SK-N-DZ (cell line): ENCODE results near the gene FAAP100.

Experiments
- DNase-seq: peaks from one replicate; pipeline ENCODE4 v3.0.0-alpha.2; 2015; ENCODE audit warnings: low spot score

FAAP100 gene

DNA sequence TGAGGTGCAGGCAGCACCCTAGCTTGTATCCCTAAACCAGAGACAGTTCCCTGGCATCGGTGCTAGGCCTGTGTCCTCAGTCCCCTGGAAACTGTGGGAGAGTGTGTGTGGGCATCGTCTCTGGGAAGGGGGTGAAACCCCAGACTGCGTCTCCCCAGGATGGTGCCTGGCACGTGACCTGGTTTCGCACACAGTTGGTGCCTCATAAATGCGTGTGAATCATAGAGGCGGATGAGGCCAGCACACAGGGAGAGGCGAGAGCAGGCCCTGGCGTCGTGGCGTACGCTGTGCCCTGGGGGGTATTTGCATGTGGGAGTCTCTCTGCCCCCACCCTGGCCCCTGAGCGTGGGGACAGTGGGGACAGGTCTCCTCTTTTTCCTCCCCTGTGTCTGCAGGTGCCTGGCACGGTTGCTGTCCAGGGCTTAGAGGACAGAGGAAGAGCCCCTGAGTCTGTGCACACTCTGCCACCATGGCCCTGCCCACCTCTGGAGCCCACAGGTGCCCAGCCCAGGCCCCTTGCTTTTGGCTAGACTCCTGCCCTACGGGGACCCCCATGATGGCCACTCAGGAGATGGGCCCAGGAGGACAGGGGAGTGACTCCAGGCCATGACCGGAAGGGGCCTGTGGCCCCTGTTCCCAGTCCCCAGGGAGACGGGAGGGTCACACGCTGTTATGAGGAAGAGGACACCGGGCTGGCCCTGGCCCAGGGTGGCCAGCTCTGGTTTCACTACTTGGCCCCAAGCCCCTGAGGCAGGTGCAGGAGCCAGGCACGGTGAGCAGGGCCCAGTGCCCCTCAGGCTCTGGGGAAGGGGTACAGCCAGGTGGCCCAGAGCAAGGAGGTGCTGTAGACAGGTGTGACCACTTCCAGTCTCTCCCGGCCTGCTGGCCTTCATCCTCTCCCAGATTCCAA lies 25.2 kb downstream of the FAAP100 start:
- DNase-seq: no peak

GRCh38 chr17:81524865-81525159 lies 27.3 kb downstream of the FAAP100 start:
- no peak for DNase-seq

- no peak for DNase-seq
Measured at GRCh38 chr17:81524039-81524864, 27.9 kb downstream of the FAAP100 start.

GRCh38 chr17:81523402-81524038 lies 28.6 kb downstream of the FAAP100 start:
- DNase-seq: no peak

DNA sequence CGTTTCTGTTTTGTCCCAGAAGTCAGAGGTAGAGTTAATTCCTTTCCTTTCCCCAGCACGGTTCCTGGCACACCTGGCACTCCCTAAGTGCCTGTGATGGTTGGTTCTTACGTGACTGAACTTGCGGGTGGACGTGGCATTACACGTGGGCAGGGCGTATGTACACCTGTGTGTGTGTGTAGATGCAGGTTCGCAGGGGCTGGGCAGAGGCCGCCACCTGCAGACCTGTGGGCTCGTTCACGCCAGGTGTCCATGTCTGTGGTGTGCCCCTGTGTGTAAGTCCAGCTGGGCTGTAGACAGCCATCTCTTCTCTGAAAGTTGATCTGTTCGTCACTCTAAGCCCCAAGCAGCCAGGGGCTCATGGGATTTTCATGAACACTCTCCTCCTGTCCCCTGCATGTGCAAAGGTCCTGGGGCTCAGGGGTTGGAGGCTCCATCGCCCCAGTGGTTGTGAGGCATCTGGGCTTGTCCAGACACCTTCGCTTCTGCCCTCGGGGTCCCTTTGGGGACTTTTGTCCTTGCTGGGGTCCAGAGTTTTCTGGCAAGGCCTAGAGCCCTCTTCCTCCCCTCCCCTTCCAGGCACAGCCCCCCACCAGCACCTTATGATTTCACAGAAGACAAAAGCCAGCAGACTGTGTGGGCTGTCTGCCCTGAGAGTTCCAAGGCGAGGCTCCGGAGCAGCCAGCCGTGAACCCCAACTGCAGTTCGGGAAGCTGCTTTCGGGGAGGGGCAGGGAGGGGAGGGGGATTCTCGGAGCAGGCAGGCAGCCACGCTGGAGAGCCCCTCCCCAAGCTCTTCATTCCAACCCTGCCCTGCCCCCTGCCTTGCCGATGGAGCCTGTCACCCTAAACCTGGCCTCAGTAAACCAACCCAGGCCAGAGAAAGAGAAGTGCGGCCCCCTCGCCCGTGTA lies 29.4 kb downstream of the FAAP100 start:
- peak; percentile 83 for DNase-seq

GRCh38 chr17:81520021-81520901 lies 31.9 kb downstream of the FAAP100 start:
- no peak for DNase-seq

DNA sequence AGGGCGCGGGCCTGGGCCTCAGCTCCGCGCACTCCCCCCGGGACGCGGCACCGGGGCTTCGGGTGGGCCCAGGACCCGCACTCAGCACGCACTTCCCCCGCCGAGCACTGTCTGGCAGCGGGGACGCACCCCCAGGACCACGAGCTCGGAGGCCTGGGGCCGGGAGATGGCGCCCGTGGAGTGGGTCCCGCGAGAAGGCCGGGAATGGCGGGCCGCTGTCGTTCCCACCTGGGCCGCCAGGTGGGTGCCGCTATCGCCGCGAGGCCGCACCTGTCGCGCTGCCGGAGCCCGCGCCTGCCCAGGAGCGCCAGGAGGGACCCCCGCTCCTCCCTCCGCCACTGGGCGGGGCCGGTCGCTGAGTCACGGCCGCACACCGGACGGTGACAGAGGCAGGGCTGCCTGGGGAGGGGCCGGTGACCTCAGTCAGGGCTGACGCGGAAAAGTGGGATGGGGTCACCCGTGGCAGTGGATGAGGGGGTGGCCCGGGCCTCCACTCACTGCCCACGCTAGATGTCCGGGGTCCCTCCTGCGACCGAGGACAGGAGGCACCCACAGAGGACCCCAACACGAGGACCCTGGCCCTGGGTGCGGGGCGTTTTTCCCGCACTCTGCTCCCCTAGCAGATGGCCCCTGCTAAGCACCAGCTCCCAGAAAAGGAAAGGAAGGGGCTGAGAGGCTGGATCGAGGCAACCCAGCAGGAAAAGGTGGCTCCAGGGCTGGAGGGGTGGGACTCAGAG lies 32.7 kb downstream of the FAAP100 start:
- DNase-seq: no peak

- no peak for DNase-seq
Measured at GRCh38 chr17:81518785-81519283, 33.3 kb downstream of the FAAP100 start.

- no peak for DNase-seq
Measured at GRCh38 chr17:81518113-81518784, 33.9 kb downstream of the FAAP100 start.

DNA sequence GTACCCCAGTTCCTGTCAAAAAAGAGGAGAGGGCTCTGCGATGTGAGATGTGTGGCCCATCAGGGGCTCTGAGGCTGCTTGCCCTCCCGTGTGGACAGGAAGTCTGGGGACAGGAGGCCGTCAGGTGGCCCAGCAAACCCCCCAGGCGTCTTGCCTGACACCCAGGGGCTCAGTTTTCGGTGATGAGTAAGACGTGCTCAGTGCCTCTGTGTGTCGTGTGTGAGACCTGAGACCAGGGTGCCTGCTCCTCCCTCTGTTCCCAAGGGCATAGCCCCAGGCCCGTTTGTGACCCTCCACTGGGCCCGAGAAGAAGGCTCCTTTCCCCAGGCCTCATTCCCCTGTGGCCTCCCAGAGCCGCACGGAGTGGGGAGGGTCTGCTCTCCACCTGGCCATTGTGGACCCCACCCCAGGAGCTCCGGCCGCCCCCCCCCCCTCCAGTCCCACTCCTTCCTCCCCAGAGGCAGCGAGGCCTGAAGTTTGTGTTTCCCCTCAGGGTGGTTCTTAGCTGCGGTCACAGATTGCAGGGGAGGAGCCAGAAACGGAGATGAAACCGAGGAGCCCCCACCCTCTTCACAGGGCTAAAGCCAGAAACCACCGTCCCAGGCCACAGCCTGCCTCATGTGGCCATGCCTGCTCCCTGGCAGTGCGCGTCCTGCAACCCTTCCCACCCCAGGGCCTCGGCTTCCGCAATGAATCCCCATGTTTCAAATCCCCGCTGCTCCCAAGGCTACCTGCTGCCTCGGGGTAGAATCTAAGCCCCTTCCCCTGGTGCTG lies 34.6 kb downstream of the FAAP100 start:
- no peak for DNase-seq

- DNase-seq: no peak
Measured at GRCh38 chr17:81517009-81517338, 35.2 kb downstream of the FAAP100 start.

- no peak for DNase-seq
Measured at GRCh38 chr17:81516439-81516838, 35.7 kb downstream of the FAAP100 start.

DNA sequence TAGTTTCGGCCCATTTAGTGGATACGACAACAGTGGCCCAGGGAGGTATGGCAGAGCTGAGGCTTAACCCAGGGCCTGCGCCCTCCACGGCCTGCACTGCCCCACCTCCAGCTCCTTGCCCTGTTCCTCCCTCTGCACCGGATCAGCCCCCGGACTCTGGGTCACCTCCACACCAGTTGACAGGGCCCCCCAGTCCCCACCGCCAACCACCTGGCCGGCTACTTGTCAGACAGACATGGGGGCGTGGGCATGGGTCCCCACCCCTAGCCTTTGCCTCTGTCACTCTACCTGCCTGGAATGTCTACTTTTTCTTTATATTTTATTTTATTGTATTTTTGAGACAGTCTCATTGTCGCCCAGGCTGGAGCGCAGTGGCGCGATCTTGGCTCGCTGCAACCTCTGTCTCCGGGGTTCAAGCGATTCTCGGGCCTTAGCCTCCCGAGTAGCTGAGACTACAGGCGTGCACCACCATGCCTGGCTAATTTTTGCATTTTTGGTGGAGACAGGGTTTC lies 36.6 kb downstream of the FAAP100 start:
- no peak for DNase-seq

GRCh38 chr17:81514739-81515529 lies 37.2 kb downstream of the FAAP100 start:
- DNase-seq: peak; percentile 78

DNA sequence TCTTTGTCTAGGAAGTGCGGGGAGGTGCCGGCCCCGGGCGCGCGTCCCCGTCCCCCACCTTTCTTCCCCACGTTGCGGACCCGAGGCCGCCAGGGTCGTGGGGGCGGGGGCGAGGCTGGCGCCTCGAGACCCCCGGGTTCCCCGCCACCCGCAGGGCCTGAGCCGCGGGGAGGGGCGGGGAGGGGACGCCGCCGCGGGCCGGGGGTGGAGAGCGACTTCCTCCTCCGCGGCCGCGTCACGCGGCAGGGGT lies 37.7 kb downstream of the FAAP100 start:
- DNase-seq: no peak

GRCh38 chr17:81513753-81514488 lies 38.2 kb downstream of the FAAP100 start:
- peak; percentile 81 for DNase-seq

DNA sequence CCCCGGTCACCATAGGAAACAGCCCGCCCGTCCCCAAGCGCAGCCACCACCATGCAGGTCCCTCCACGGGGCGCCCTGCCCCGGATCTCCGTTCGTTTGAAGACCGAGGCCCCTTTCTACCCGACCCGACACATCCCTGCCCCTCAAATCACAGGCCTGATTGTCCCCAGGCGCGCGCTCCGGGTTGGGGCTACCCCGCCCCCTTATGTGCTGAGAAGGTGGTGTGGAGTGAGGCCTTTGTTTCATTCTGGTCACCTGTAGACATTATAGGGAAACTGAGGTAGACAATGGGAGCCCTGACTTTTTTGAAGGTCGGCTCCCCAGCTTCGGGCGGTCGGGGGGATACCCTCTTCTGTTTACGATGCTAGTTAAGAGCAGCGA lies 38.8 kb downstream of the FAAP100 start:
- DNase-seq: peak; percentile 78
